GM12873 (cell line): ENCODE results near the gene RPE65.

Experiments
- TF ChIP-seq, protein P1 (sequence below): IDR thresholded peaks from 2 replicates; pipeline ENCODE4 v1.5.1; 2012; ENCODE audit warnings: low read depth, mild to moderate bottlenecking, moderate library complexity, low read length, control low read depth; ENCODE audit not compliant: insufficient read depth; ENCODE audit errors: missing control alignments

The RPE65 gene

DNA sequence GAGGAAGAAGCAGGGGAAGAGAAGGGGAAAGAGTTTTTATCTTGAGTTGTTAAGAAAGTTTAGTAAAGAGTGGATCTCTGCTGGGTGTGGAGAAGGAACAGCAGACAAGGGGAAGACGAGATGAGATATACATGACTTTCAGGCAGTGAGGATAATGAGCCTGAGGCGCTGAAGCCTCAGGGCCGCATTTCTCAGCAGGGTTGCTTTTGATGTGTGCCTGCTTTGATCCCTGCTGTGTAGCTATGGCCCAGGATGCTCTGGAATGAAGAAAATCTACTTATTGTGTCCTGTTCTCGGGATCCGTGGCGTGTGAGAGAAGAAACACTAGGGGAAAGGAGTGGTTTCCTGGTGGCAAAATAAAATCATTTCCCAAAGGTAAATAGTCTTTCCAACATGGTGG is 15.1 kb upstream of the RPE65 start:
- TF ChIP-seq, protein P1, sequence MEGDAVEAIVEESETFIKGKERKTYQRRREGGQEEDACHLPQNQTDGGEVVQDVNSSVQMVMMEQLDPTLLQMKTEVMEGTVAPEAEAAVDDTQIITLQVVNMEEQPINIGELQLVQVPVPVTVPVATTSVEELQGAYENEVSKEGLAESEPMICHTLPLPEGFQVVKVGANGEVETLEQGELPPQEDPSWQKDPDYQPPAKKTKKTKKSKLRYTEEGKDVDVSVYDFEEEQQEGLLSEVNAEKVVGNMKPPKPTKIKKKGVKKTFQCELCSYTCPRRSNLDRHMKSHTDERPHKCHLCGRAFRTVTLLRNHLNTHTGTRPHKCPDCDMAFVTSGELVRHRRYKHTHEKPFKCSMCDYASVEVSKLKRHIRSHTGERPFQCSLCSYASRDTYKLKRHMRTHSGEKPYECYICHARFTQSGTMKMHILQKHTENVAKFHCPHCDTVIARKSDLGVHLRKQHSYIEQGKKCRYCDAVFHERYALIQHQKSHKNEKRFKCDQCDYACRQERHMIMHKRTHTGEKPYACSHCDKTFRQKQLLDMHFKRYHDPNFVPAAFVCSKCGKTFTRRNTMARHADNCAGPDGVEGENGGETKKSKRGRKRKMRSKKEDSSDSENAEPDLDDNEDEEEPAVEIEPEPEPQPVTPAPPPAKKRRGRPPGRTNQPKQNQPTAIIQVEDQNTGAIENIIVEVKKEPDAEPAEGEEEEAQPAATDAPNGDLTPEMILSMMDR, result no peak

DNA sequence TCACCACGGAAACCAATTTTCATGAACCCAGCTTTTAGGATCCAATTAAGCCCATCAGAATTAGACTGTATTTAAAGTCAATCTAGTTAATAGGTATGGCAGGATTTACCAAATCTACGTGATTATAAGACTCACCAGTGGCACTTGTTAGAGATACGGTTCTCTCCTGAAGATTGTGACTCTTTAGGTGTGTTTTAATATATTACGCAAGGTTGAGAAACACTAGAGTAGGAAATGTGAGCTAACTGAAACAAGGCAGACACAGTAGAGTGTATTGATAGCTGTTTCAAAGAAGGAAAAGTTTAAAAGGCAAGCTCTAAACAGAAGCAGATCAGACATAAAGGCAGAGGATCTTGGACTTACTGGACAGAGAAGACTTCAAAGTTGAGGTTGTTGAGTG is 11.2 kb upstream of the RPE65 start:
- TF ChIP-seq, protein P1, result no peak

DNA sequence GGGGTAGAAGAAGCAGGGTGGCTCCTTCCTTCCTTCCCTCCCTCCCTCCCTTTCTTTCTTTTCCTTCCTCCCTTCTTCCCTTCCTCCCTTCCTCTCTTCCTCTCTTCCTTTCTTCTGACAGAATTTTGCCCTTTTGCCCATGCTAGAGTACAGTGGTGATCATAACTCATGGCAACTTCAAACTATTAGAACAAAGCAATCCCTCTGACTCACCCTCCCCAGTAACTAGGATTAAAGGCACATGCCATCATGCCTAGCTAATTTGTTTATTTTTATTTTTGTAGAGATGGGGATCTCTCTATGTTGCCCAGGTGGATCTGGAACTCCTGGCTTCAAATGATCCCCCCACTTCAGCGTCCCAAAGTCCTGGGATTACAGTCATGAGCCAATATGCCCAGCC is 10.0 kb upstream of the RPE65 start:
- TF ChIP-seq, protein P1, result no peak

DNA sequence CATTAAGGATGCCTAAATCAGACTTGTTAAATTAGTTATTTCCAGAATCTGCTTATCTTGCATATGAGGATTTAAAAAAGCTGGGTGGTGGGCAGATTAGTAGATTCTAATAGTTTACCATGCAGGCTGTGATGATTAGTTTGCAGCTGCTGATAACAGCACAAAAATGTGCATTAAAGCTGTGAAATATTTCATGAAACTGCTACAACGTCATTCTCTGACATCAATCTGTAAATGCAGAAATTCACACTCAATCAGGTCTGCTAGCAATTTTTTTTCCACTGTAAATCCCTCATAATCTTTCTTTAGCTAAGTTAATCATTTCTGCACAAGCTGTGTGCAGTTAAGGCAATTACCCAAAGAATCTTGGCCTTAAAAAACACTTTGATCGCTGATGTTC is 9.3 kb upstream of the RPE65 start:
- TF ChIP-seq, protein P1, result no peak

DNA sequence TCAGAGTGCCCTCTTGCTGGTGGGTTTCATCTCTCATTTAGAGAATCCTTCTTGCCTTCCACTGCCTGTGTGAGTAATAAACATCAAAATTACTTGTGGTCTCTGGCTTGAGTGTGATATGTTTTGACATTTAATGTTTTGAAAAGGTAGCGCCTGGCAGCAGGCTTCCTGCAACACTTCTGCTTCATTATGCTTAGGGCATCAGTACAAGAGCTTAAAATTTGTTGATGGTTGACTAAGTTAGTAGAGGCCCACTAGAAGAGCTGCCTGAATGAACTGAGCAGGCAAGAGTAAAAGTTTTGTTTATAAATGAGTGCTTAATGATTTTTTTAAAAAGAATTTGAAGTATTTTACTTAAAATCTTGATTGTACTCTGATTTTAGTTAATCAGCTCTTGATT is 6.4 kb upstream of the RPE65 start:
- TF ChIP-seq, protein P1, result no peak

DNA sequence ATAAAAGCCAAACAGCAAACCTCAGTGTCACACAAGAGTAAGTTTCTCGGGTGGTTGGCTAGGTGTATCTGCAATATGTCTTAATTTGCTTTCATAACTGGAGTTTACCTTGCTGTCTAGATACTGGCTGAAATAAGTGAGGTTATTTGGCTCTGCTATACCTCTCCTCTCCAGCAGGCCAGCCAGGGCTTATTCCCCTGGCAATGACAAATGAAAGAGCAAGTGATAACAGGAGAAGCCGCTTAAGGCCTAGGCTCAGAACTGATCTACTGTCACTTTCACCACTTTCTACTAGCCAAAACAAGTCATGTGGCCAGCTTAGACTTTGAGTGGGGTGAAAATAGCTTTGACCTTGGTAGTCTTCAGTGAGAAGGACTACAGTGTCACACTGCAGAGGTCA is 4.8 kb upstream of the RPE65 start:
- TF ChIP-seq, protein P1, result peak; percentile 26

DNA sequence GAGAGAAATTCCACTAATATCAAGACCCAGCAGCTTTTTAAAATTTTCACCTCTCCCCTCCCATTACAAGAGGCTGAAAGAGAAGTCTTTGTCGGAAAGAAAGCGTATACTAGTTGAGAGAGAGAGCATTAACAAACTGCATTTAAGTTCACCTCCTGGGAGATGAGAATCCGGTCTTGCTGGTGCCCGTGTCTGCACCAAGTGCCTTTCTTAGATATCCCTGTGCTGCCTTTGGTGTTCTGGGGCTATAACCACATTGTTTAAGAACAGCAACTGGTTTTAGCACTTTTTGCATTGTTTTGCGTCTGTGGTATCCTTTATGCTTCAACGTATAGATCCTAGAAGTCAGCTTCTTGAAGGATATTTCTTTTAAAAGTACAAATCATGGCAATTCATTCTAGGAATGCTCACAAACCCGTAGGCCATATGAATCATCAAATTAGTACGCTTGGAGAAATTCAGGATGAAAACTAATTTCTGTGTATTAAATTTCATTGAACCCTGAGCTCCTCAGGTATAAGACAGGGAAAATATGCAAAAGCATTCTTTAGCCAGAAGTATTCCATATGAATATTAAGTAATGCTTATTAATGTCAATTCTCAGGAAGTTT is 3.4 kb upstream of the RPE65 start:
- TF ChIP-seq, protein P1, result no peak
